ENCODE results near the gene ANXA6. TPM values are rescaled to one million over a fixed set of nuclear protein-coding genes. Genes with fewer than 3 reads are reported as not detected.

The ANXA6 gene
- total RNA-seq, 2 experiments from 2014 or later, result 26.1 to 74.1 TPM

GRCh38 chr5:151168602-151169344, 11.2 kb upstream of the ANXA6 start:
- BruUV-seq (replicated peaks), result no TSS peak
- POLR2A ChIA-PET, result interaction anchor here (0.6 to 1.5 kb wide), 4 partner anchors 18 to 120 kb away, joined by 3 to 5 read pairs (median 4); no protein-coding TSS in a partner anchor
- H3K4me3 ChIP-seq (ENCODE audit: low read depth, low read length, poor library complexity, severe bottlenecking), result no peak overlapping the region
- no peak overlapping the region for H3K4me2 ChIP-seq (ENCODE audit: low read length)
- intact Hi-C loops (cut with micrococcal nuclease; ENCODE audit: unreplicated experiment), result loop anchor here (5.0 kb wide), 1 partner anchor 149 kb away; no protein-coding TSS in a partner anchor
- H3K4me1 ChIP-seq (ENCODE audit: insufficient read depth, low read length, poor library complexity, severe bottlenecking), result peaks cover 22% of the 10 kb centered on the region
- H3K79me2 ChIP-seq (ENCODE audit: insufficient read depth, low read depth, low read length), result no peaks in the 10 kb centered on the region
- H2AFZ ChIP-seq (ENCODE audit: low read length), result no peak overlapping the region
- no peaks in the 10 kb centered on the region for H3K9me2 ChIP-seq (ENCODE audit: insufficient read depth, low read length)
- H3K9me3 ChIP-seq (ENCODE audit: low read length), result no peaks in the 10 kb centered on the region
- H3K36me3 ChIP-seq (ENCODE audit: insufficient read depth, low read length), result no peaks in the 10 kb centered on the region
- no peak for DNase-seq (ENCODE audit: low spot score)
- no peaks in the 10 kb centered on the region for H4K20me1 ChIP-seq (ENCODE audit: insufficient read depth, low read length)
- CTCF ChIA-PET (ENCODE audit: unreplicated experiment), result interaction anchor here (0.5 to 1.4 kb wide), 3 partner anchors 18 to 51 kb away, joined by 3 to 5 read pairs (median 3); no protein-coding TSS in a partner anchor
- no peak overlapping the region for H3K27ac ChIP-seq (ENCODE audit: low read depth, low read length, poor library complexity, severe bottlenecking)
- TF ChIP-seq CTCF (conservative IDR thresholded peaks at IDR 0.05; ENCODE audit: low read length) (no peak), EZH2phosphoT487 (IDR thresholded peaks at IDR 0.05; ENCODE audit: borderline replicate concordance, low read depth, low read length) (no peak)

DNA sequence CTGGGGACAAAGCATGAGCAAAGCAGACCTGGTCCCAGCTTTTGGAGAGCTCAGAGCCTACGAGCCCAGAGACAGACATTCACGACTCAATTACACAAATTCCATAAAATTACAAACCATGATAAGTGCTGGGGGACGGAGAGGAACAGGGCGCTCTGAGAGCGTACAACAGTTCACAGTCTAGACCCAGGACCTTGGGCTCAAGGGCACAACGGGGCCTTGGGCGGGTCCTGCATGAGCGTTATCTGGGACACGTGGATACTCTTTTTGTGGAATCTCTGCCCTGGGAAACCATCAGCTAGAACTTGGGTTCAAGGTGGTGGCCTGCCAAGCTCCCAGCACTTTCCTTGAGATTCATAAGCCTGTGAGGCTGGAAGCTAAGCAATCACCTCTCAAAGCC, 9.4 kb upstream of the ANXA6 start:
- no TSS peak for BruUV-seq (replicated peaks)
- CTCF ChIA-PET (ENCODE audit: unreplicated experiment), result interaction anchor here (0.8 to 1.4 kb wide), 2 partner anchors 41 to 72 kb away, joined by 3 to 5 read pairs; no protein-coding TSS in a partner anchor
- intact Hi-C loops (cut with micrococcal nuclease; ENCODE audit: unreplicated experiment), result loop anchor here (5.0 kb wide), 1 partner anchor 150 kb away; no protein-coding TSS in a partner anchor

More for the DNA sequence above, 9.4 kb upstream of the ANXA6 start:
- no peak overlapping the region for H3K4me3 ChIP-seq (ENCODE audit: low read depth, low read length, poor library complexity, severe bottlenecking)
- no peak for DNase-seq (ENCODE audit: low spot score)
- no peaks in the 10 kb centered on the region for H3K36me3 ChIP-seq (ENCODE audit: insufficient read depth, low read length)
- H3K4me1 ChIP-seq (ENCODE audit: insufficient read depth, low read length, poor library complexity, severe bottlenecking), result peaks cover 21% of the 10 kb centered on the region
- no peak overlapping the region for H3K27ac ChIP-seq (ENCODE audit: low read depth, low read length, poor library complexity, severe bottlenecking)
- H3K79me2 ChIP-seq (ENCODE audit: insufficient read depth, low read depth, low read length), result no peaks in the 10 kb centered on the region
- no peaks in the 10 kb centered on the region for H4K20me1 ChIP-seq (ENCODE audit: insufficient read depth, low read length)
- H2AFZ ChIP-seq (ENCODE audit: low read length), result no peak overlapping the region
- POLR2A ChIA-PET, result interaction anchor here (0.9 to 1.5 kb wide), 5 partner anchors 31 to 119 kb away, joined by 3 to 7 read pairs (median 3); no protein-coding TSS in a partner anchor
- H3K9me2 ChIP-seq (ENCODE audit: insufficient read depth, low read length), result no peaks in the 10 kb centered on the region
- no peaks in the 10 kb centered on the region for H3K9me3 ChIP-seq (ENCODE audit: low read length)
- no peak overlapping the region for H3K4me2 ChIP-seq (ENCODE audit: low read length)
- no peak for TF ChIP-seq CTCF (conservative IDR thresholded peaks at IDR 0.05; ENCODE audit: low read length)
- no peak for TF ChIP-seq EZH2phosphoT487 (IDR thresholded peaks at IDR 0.05; ENCODE audit: borderline replicate concordance, low read depth, low read length)

All from OCI-LY7 (cell line).